COR-L47 (cell line): ENCODE measurements around the gene CCNYL1.
"Not testable (repeated sequence)": the region's sequence is repeated elsewhere in the genome, so short reads cannot be mapped to it uniquely, and the experiment has no call there.

ENCODE experiments used
- DNase-seq: peaks from one replicate; lab custom pipeline; 2025; lab: John Stamatoyannopoulos, UW

CCNYL1 gene

GRCh38 chr2:207710814-207711740 is at the start of gene CCNYL1:
CCNYL1 (plus strand) TSS chr2:207711640; CDS start chr2:207711897, 257 bp downstream.
- peak; percentile 98 for DNase-seq

- no peak for DNase-seq
Observed at GRCh38 chr2:207662203-207662602, 49.2 kb upstream of the CCNYL1 start.

GRCh38 chr2:207663870-207664545 is 47.4 kb upstream of the CCNYL1 start:
- DNase-seq: peak; percentile 1

GRCh38 chr2:207670887-207671286 is 40.6 kb upstream of the CCNYL1 start:
- DNase-seq: no peak

- no peak for DNase-seq
Observed at GRCh38 chr2:207673431-207673830, 38.0 kb upstream of the CCNYL1 start.

- DNase-seq: no peak
Observed at GRCh38 chr2:207674266-207674774, 37.1 kb upstream of the CCNYL1 start.

- no peak for DNase-seq
Observed at GRCh38 chr2:207674826-207675225, 36.6 kb upstream of the CCNYL1 start.

GRCh38 chr2:207676827-207677354 is 34.5 kb upstream of the CCNYL1 start:
- no peak for DNase-seq

GRCh38 chr2:207681431-207681830 is 30.0 kb upstream of the CCNYL1 start:
- DNase-seq: no peak

GRCh38 chr2:207682557-207682956 is 28.9 kb upstream of the CCNYL1 start:
- no peak for DNase-seq

GRCh38 chr2:207683438-207683837 is 28.0 kb upstream of the CCNYL1 start:
- no peak for DNase-seq

- no peak for DNase-seq
Observed at GRCh38 chr2:207683879-207684627, 27.4 kb upstream of the CCNYL1 start.

- no peak for DNase-seq
Observed at GRCh38 chr2:207686812-207687211, 24.6 kb upstream of the CCNYL1 start.

GRCh38 chr2:207688597-207688996 is 22.8 kb upstream of the CCNYL1 start:
- no peak for DNase-seq

- DNase-seq: not testable (repeated sequence)
Observed at GRCh38 chr2:207690845-207691461, 20.5 kb upstream of the CCNYL1 start.

- DNase-seq: no peak
Observed at GRCh38 chr2:207692206-207693065, 19.0 kb upstream of the CCNYL1 start.

GRCh38 chr2:207693641-207694249 is 17.7 kb upstream of the CCNYL1 start:
- DNase-seq: no peak

GRCh38 chr2:207694811-207695281 is 16.6 kb upstream of the CCNYL1 start:
- no peak for DNase-seq

GRCh38 chr2:207695293-207695692 is 16.1 kb upstream of the CCNYL1 start:
- no peak for DNase-seq

GRCh38 chr2:207696911-207697310 is 14.5 kb upstream of the CCNYL1 start:
- DNase-seq: not testable (repeated sequence)
